CD4-positive, alpha-beta memory T cell (primary cell): Measurements from ENCODE around the gene SKP1. TPM values are rescaled to one million over a fixed set of nuclear protein-coding genes. Genes with fewer than 3 reads are reported as not detected.

ENCODE experiments used
- CTCF ChIA-PET: fragments of 350-600 bp; sonication (Branson Sonifier 250); formaldehyde crosslinking; loops from one replicate; lab custom pipeline; 2021; ENCODE audit warnings: inconsistent platforms; ENCODE audit not compliant: partially characterized antibody; lab: Charles Lee
- POLR2A ChIA-PET: fragments of 350-600 bp; sonication (Branson Sonifier 250); formaldehyde crosslinking; loops from one replicate; lab custom pipeline; 2021; ENCODE audit not compliant: partially characterized antibody; lab: Charles Lee
- DNase-seq, 5 donors: peaks; one replicate each; pipeline versions ENCODE4 v3.0.0 to v3.0.0-alpha.2; 2020 to 2022; ENCODE audit warnings: mixed read lengths in 1 of 5
- H3K27ac ChIP-seq: one replicate; pipeline ENCODE4 v1.7.0; 2013; ENCODE audit warnings: low read depth, low read length
- H3K27me3 ChIP-seq: 2 replicates; pipeline ENCODE4 v1.7.0; 2013; ENCODE audit warnings: mild to moderate bottlenecking, low read length, moderate library complexity; ENCODE audit not compliant: insufficient read depth
- H3K36me3 ChIP-seq: 2 replicates; pipeline ENCODE4 v1.7.0; 2013; ENCODE audit warnings: mild to moderate bottlenecking, low read length, moderate library complexity; ENCODE audit not compliant: insufficient read depth
- H3K4me1 ChIP-seq: 2 replicates; pipeline ENCODE4 v1.7.0; 2013; ENCODE audit warnings: mild to moderate bottlenecking, low read length, moderate library complexity; ENCODE audit not compliant: insufficient read depth
- H3K4me3 ChIP-seq, 2 donors: one replicate each; pipeline ENCODE4 v1.7.0; 2013; ENCODE audit warnings: low read length in 2 of 2, mild to moderate bottlenecking in 1 of 2
- H3K9me3 ChIP-seq, 2 donors: one replicate each; pipeline ENCODE4 v1.7.0; 2013; ENCODE audit warnings: low read length in 2 of 2, control low read depth in 1 of 2; ENCODE audit not compliant: control insufficient read depth in 1 of 2
- H3K27ac Mint-ChIP-seq, 7 donors: one replicate each; pipeline ENCODE4 v1.8.0; 2020 to 2021; ENCODE audit warnings: mixed read lengths in 7 of 7, mild to moderate bottlenecking in 6 of 7, inconsistent platforms in 3 of 7, moderate library complexity in 3 of 7
- H3K27me3 Mint-ChIP-seq, 2 donors: one replicate each; pipeline ENCODE4 v1.8.0; 2020 to 2021; ENCODE audit warnings: mixed read lengths in 2 of 2
- H3K36me3 Mint-ChIP-seq, 2 donors: one replicate each; pipeline ENCODE4 v1.8.0; 2020 to 2021; ENCODE audit warnings: mixed read lengths in 2 of 2, inconsistent platforms in 1 of 2, mild to moderate bottlenecking in 1 of 2
- H3K4me1 Mint-ChIP-seq, 4 donors: one replicate each; pipeline ENCODE4 v1.8.0; 2020 to 2021; ENCODE audit warnings: mixed read lengths in 4 of 4, mild to moderate bottlenecking in 1 of 4
- H3K4me3 Mint-ChIP-seq, 8 donors: one replicate each; pipeline ENCODE4 v1.8.0; 2020 to 2021; ENCODE audit warnings: mixed read lengths in 8 of 8, mild to moderate bottlenecking in 7 of 8, moderate library complexity in 6 of 8, inconsistent platforms in 3 of 8
- H3K9me3 Mint-ChIP-seq, 8 donors: one replicate each; pipeline ENCODE4 v1.8.0; 2020 to 2021; ENCODE audit warnings: mixed read lengths in 8 of 8, mild to moderate bottlenecking in 5 of 8, inconsistent platforms in 3 of 8, moderate library complexity in 1 of 8
- intact Hi-C: fragments of 100-400 bp; cut with micrococcal nuclease; formaldehyde crosslinking; loops from one replicate; pipeline ENCODE4 v1.15.1; 2023
- polyA plus RNA-seq, 2 donors: library from polyadenylated mRNA; unstranded; fragments of 300-500 nt; fragmentation: Illumina TruSeq; gene quantifications; one replicate each; pipeline ENCODE4 v1.2.3, GENCODE V29; 2021
- total RNA-seq, 2 experiments: library from RNA; stranded (reverse); gene quantifications; one replicate each; pipeline ENCODE4 v1.2.3, GENCODE V29; 2021

Gene SKP1
- total and polyA plus RNA-seq, 4 experiments from 2014 or later: 234 to 1,639 (median 661) TPM

GRCh38 chr5:134136771-134137170 lies 40.0 kb downstream of the SKP1 start:
- no peaks in the 10 kb centered on the region for H3K27me3 ChIP-seq
- H3K4me3 Mint-ChIP-seq: peak overlapping the region in 7 of 8 donors; percentile 32 to 84 (median 64)
- H3K4me1 Mint-ChIP-seq: peaks cover 48 to 98% (median 77%) of the 10 kb centered on the region in 4 donors
- ChIA-PET POLR2A (interaction anchor here (1.5 to 23.7 kb wide), 4 partner anchors 40 to 93 kb away, joined by 4 to 313 read pairs (median 6); partner anchors contain the start of gene SKP1), CTCF (interaction anchor here (0.7 to 25.4 kb wide), 4 partner anchors 9 to 99 kb away, joined by 3 to 603 read pairs (median 5); no protein-coding TSS in a partner anchor)
- peak overlapping the region; percentile 84 to 98 (median 90) for H3K27ac Mint-ChIP-seq
- H3K4me1 ChIP-seq: peaks cover 98% of the 10 kb centered on the region
- peaks cover 60 to 88% of the 10 kb centered on the region in 2 donors for H3K36me3 Mint-ChIP-seq
- H3K36me3 ChIP-seq: peaks cover 90% of the 10 kb centered on the region
- H3K27ac ChIP-seq: peak overlapping the region; percentile 97
- no peak overlapping the region for H3K4me3 ChIP-seq
- intact Hi-C loops: no loop called here
- no peaks in the 10 kb centered on the region for H3K9me3 Mint-ChIP-seq
- DNase-seq: no peak
- H3K9me3 ChIP-seq: no peaks in the 10 kb centered on the region
- H3K27me3 Mint-ChIP-seq: no peaks in the 10 kb centered on the region

- Mint-ChIP-seq H3K4me1 (peaks cover 50 to 99% (median 77%) of the 10 kb centered on the region in 4 donors), H3K27ac (peak overlapping the region; percentile 85 to 98 (median 91)), H3K4me3 (peak overlapping the region in 7 of 8 donors; percentile 63 to 84 (median 73)), H3K9me3 (no peaks in the 10 kb centered on the region), H3K27me3 (no peaks in the 10 kb centered on the region), H3K36me3 (peaks cover 56 to 86% of the 10 kb centered on the region in 2 donors)
- peaks cover 89% of the 10 kb centered on the region for H3K36me3 ChIP-seq
- POLR2A ChIA-PET: interaction anchor here (1.3 to 23.7 kb wide), 6 partner anchors 41 to 92 kb away, joined by 4 to 313 read pairs (median 6); partner anchors contain the start of genes PPP2CA and SKP1
- intact Hi-C loops: no loop called here
- H3K27ac ChIP-seq: peak overlapping the region; percentile 97
- H3K4me1 ChIP-seq: peaks cover 100% of the 10 kb centered on the region
- peak overlapping the region in 1 of 2 donors; percentile 26 for H3K4me3 ChIP-seq
- CTCF ChIA-PET: interaction anchor here (1.8 to 25.4 kb wide), 3 partner anchors 9 to 99 kb away, joined by 5 to 603 read pairs (median 5); no protein-coding TSS in a partner anchor
- H3K9me3 ChIP-seq: no peaks in the 10 kb centered on the region
- DNase-seq: no peak
- no peaks in the 10 kb centered on the region for H3K27me3 ChIP-seq
Observed at GRCh38 chr5:134136221-134136631, 40.5 kb downstream of the SKP1 start.

GRCh38 chr5:134135091-134135655 lies 41.6 kb downstream of the SKP1 start:
- CTCF ChIA-PET: interaction anchor here (1.1 to 25.4 kb wide), 4 partner anchors 10 to 98 kb away, joined by 3 to 603 read pairs (median 7); no protein-coding TSS in a partner anchor
- peak overlapping the region in 7 of 8 donors; percentile 63 to 84 (median 73) for H3K4me3 Mint-ChIP-seq
- no peaks in the 10 kb centered on the region for H3K27me3 ChIP-seq
- H3K9me3 Mint-ChIP-seq: no peaks in the 10 kb centered on the region
- intact Hi-C loops: no loop called here
- peaks cover 53 to 85% of the 10 kb centered on the region in 2 donors for H3K36me3 Mint-ChIP-seq
- H3K27ac ChIP-seq: peak overlapping the region; percentile 97
- H3K27me3 Mint-ChIP-seq: no peaks in the 10 kb centered on the region
- POLR2A ChIA-PET: interaction anchor here (0.7 to 23.7 kb wide), 7 partner anchors 41 to 91 kb away, joined by 3 to 313 read pairs (median 5); partner anchors contain the start of gene PPP2CA
- peaks cover 100% of the 10 kb centered on the region for H3K4me1 ChIP-seq
- peak overlapping the region; percentile 85 to 98 (median 91) for H3K27ac Mint-ChIP-seq
- DNase-seq: no peak
- H3K4me3 ChIP-seq: no peak overlapping the region
- H3K36me3 ChIP-seq: peaks cover 87% of the 10 kb centered on the region
- peaks cover 58 to 100% (median 80%) of the 10 kb centered on the region in 4 donors for H3K4me1 Mint-ChIP-seq
- no peaks in the 10 kb centered on the region for H3K9me3 ChIP-seq

- Histone ChIP-seq H3K4me1 (peaks cover 100% of the 10 kb centered on the region), H3K27ac (peak overlapping the region; percentile 97), H3K36me3 (peaks cover 87% of the 10 kb centered on the region), H3K9me3 (no peaks in the 10 kb centered on the region), H3K4me3 (peak overlapping the region in 1 of 2 donors; percentile 39), H3K27me3 (no peaks in the 10 kb centered on the region)
- ChIA-PET CTCF (interaction anchor here (1.1 to 25.4 kb wide), 2 partner anchors 12 to 96 kb away, joined by 6 to 603 read pairs; no protein-coding TSS in a partner anchor), POLR2A (interaction anchor here (0.9 to 23.7 kb wide), 4 partner anchors 42 to 90 kb away, joined by 3 to 313 read pairs (median 6); no protein-coding TSS in a partner anchor)
- Mint-ChIP-seq H3K4me1 (peaks cover 61 to 100% (median 81%) of the 10 kb centered on the region in 4 donors), H3K27ac (peak overlapping the region; percentile 76 to 99 (median 96)), H3K9me3 (no peaks in the 10 kb centered on the region), H3K4me3 (peak overlapping the region in 6 of 8 donors; percentile 27 to 86 (median 67)), H3K27me3 (no peaks in the 10 kb centered on the region), H3K36me3 (peaks cover 58 to 85% of the 10 kb centered on the region in 2 donors)
- intact Hi-C loops: no loop called here
- no peak for DNase-seq
Observed at GRCh38 chr5:134133995-134134541, 42.7 kb downstream of the SKP1 start.

GRCh38 chr5:134133188-134133994 lies 43.4 kb downstream of the SKP1 start:
- peak overlapping the region; percentile 86 to 99 (median 96) for H3K4me3 Mint-ChIP-seq

More at GRCh38 chr5:134133188-134133994, 43.4 kb downstream of the SKP1 start:
- Mint-ChIP-seq H3K4me1 (peaks cover 65 to 100% (median 83%) of the 10 kb centered on the region in 4 donors), H3K9me3 (no peaks in the 10 kb centered on the region), H3K36me3 (peaks cover 59 to 84% of the 10 kb centered on the region in 2 donors), H3K27me3 (no peaks in the 10 kb centered on the region), H3K27ac (peak overlapping the region; percentile 95 to 99 (median 98))
- intact Hi-C loops: no loop called here
- POLR2A ChIA-PET: interaction anchor here (1.0 to 23.7 kb wide), 6 partner anchors 43 to 89 kb away, joined by 3 to 313 read pairs (median 4); no protein-coding TSS in a partner anchor
- Histone ChIP-seq H3K9me3 (no peaks in the 10 kb centered on the region), H3K4me3 (peak overlapping the region in 1 of 2 donors; percentile 39), H3K36me3 (peaks cover 86% of the 10 kb centered on the region), H3K4me1 (peaks cover 100% of the 10 kb centered on the region), H3K27ac (peak overlapping the region; percentile 97), H3K27me3 (no peaks in the 10 kb centered on the region)
- CTCF ChIA-PET: interaction anchor here (1.1 to 25.4 kb wide), 3 partner anchors 12 to 96 kb away, joined by 5 to 603 read pairs (median 6); no protein-coding TSS in a partner anchor
- peak in 1 of 5 donors; percentile 55 for DNase-seq
